ENCODE results near the gene PSMD10.

Gene PSMD10

DNA sequence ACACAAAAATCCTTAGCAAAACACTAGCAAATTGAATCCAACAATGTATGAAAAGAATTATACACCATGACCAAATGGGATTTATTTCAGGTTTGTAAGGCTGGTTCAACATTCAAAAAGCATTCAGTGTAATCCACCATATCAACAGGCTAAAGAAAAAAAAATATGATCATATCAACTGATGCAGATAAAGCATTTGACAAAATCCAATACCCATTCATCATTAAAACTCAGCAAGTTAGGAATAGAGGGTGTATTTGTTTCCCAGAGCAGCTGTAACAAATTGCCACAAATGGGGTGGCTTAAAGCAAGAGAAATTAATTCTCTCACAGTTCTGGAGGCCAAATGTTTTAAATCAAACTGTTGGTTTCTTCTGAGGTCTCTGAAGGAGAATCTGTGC, 35.8 kb downstream of the PSMD10 start:
- Histone ChIP-seq H3K4me1 (ENCODE audit: insufficient read depth, low read length) (no peaks in the 10 kb centered on the region), H3K27me3 (ENCODE audit: insufficient read depth, low read length, poor library complexity) (no peaks in the 10 kb centered on the region), H3K79me2 (ENCODE audit: insufficient read depth, low read length) (no peaks in the 10 kb centered on the region), H3K4me3 (ENCODE audit: low read depth in 1 of 2, low read length in 2 of 2) (no peak overlapping the region), H4K20me1 (ENCODE audit: insufficient read depth, low read length) (no peaks in the 10 kb centered on the region), H3K9ac (ENCODE audit: low read depth, low read length) (no peak overlapping the region), H3K27ac (ENCODE audit: low read length) (no peak overlapping the region), H3K9me3 (ENCODE audit: insufficient read depth, low read length, severe bottlenecking) (no peaks in the 10 kb centered on the region), H2AFZ (ENCODE audit: low read depth, low read length) (no peak overlapping the region), H3K4me2 (ENCODE audit: insufficient read depth, low read length) (no peak overlapping the region), H3K36me3 (ENCODE audit: insufficient read depth, low read length) (no peaks in the 10 kb centered on the region)
- no peak for TF ChIP-seq CTCF (IDR thresholded peaks at IDR 0.05; ENCODE audit: borderline replicate concordance, extremely low read depth, low read length, poor library complexity, severe bottlenecking)
- no peak for TF ChIP-seq EZH2 (IDR thresholded peaks at IDR 0.05; ENCODE audit: borderline replicate concordance, low read depth, low read length, severe bottlenecking)
- DNase-seq: no peak
- no peak for ATAC-seq (ENCODE audit: insufficient read depth, low read depth)

- Histone ChIP-seq H3K4me3 (ENCODE audit: low read depth in 1 of 2, low read length in 2 of 2) (no peak overlapping the region), H3K79me2 (ENCODE audit: insufficient read depth, low read length) (no peaks in the 10 kb centered on the region), H3K27ac (ENCODE audit: low read length) (no peak overlapping the region), H3K9ac (ENCODE audit: low read depth, low read length) (no peak overlapping the region), H4K20me1 (ENCODE audit: insufficient read depth, low read length) (no peaks in the 10 kb centered on the region), H3K9me3 (ENCODE audit: insufficient read depth, low read length, severe bottlenecking) (no peaks in the 10 kb centered on the region), H2AFZ (ENCODE audit: low read depth, low read length) (no peak overlapping the region), H3K27me3 (ENCODE audit: insufficient read depth, low read length, poor library complexity) (no peaks in the 10 kb centered on the region), H3K4me2 (ENCODE audit: insufficient read depth, low read length) (no peak overlapping the region), H3K4me1 (ENCODE audit: insufficient read depth, low read length) (no peaks in the 10 kb centered on the region), H3K36me3 (ENCODE audit: insufficient read depth, low read length) (no peaks in the 10 kb centered on the region)
- ATAC-seq (ENCODE audit: insufficient read depth, low read depth) (no peak), DNase-seq (no peak)
- TF ChIP-seq CTCF (IDR thresholded peaks at IDR 0.05; ENCODE audit: borderline replicate concordance, extremely low read depth, low read length, poor library complexity, severe bottlenecking) (no peak), EZH2 (IDR thresholded peaks at IDR 0.05; ENCODE audit: borderline replicate concordance, low read depth, low read length, severe bottlenecking) (no peak)
Measured at GRCh38 chrX:108053218-108053617, 38.1 kb downstream of the PSMD10 start.

DNA sequence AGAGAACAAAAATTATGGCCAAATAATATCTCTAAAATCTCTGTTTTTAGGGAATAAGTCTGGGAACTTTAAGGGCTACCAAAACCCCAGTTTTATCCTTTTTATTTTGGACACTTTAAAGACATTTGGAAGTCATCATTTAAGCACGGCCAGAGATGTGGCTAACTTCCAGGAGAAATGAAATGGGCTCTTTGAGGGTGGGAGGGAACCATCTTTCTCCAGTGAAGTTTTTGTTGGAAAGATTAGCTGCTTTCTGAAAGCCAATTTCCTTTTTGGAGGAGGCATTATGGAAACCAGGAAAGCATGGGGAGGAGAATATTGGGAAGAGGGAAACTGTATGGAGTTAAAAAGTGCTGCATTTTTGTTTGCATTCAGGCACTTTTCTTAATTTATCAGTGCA, 41.7 kb downstream of the PSMD10 start:
- H2AFZ ChIP-seq (ENCODE audit: low read depth, low read length): no peak overlapping the region
- no peaks in the 10 kb centered on the region for H3K4me1 ChIP-seq (ENCODE audit: insufficient read depth, low read length)
- TF ChIP-seq EZH2 (IDR thresholded peaks at IDR 0.05; ENCODE audit: borderline replicate concordance, low read depth, low read length, severe bottlenecking) (no peak), CTCF (IDR thresholded peaks at IDR 0.05; ENCODE audit: borderline replicate concordance, extremely low read depth, low read length, poor library complexity, severe bottlenecking) (no peak)
- H3K27me3 ChIP-seq (ENCODE audit: insufficient read depth, low read length, poor library complexity): no peaks in the 10 kb centered on the region
- no peak for DNase-seq
- no peak for ATAC-seq (ENCODE audit: insufficient read depth, low read depth)
- no peak overlapping the region for H3K27ac ChIP-seq (ENCODE audit: low read length)
- no peaks in the 10 kb centered on the region for H3K36me3 ChIP-seq (ENCODE audit: insufficient read depth, low read length)
- H3K4me3 ChIP-seq (ENCODE audit: low read depth in 1 of 2, low read length in 2 of 2): no peak overlapping the region
- no peak overlapping the region for H3K4me2 ChIP-seq (ENCODE audit: insufficient read depth, low read length)
- H3K9me3 ChIP-seq (ENCODE audit: insufficient read depth, low read length, severe bottlenecking): no peaks in the 10 kb centered on the region
- no peaks in the 10 kb centered on the region for H4K20me1 ChIP-seq (ENCODE audit: insufficient read depth, low read length)
- H3K79me2 ChIP-seq (ENCODE audit: insufficient read depth, low read length): no peaks in the 10 kb centered on the region
- H3K9ac ChIP-seq (ENCODE audit: low read depth, low read length): no peak overlapping the region
